ENCODE measurements around the gene CYTH2.

The CYTH2 gene

GRCh38 chr19:48481846-48482639, 12.9 kb downstream of the CYTH2 start (continued):
- TF ChIP-seq ZNF449 (tag by site-specific recombination; IDR thresholded peaks at IDR 0.05) (no peak), ZNF175 (tag by site-specific recombination; IDR thresholded peaks at IDR 0.05) (no peak), ZNF423 (tag by site-specific recombination; IDR thresholded peaks at IDR 0.05) (no peak), ZNF202 (tag by site-specific recombination; IDR thresholded peaks at IDR 0.05; ENCODE audit: borderline replicate concordance) (no peak), BCL6B (tag by site-specific recombination; IDR thresholded peaks at IDR 0.05) (no peak), ZNF639 (tag by site-specific recombination; IDR thresholded peaks at IDR 0.05) (no peak), ZNF18 (tag by site-specific recombination; IDR thresholded peaks at IDR 0.05) (no peak), CTCF (tag by site-specific recombination; IDR thresholded peaks at IDR 0.05) (no peak), ZSCAN4 (tag by site-specific recombination; IDR thresholded peaks at IDR 0.05) (no peak), ZNF121 (tag by site-specific recombination; IDR thresholded peaks at IDR 0.05) (no peak), ZNF664 (tag by site-specific recombination; IDR thresholded peaks at IDR 0.05) (no peak), ZNF777 (tag by site-specific recombination; IDR thresholded peaks at IDR 0.05; ENCODE audit: borderline replicate concordance) (no peak), ZNF530 (tag by site-specific recombination; IDR thresholded peaks at IDR 0.05; ENCODE audit: low read depth) (no peak), ZNF660 (tag by site-specific recombination; IDR thresholded peaks at IDR 0.05) (0 out of 2 replicates have a peak, but pooled peaks have one; percentile 21), ZNF426 (tag by site-specific recombination; IDR thresholded peaks at IDR 0.05) (no peak), ZNF292 (tag by site-specific recombination; IDR thresholded peaks at IDR 0.05; ENCODE audit: borderline replicate concordance, low read depth) (no peak), ZNF280C (tag by site-specific recombination; IDR thresholded peaks at IDR 0.05) (no peak), ZBTB6 (tag by site-specific recombination; IDR thresholded peaks at IDR 0.05) (no peak), GFI1B (tag by site-specific recombination; IDR thresholded peaks at IDR 0.05) (no peak), RBAK (tag by site-specific recombination; IDR thresholded peaks at IDR 0.05) (no peak), ZNF335 (tag by site-specific recombination; conservative IDR thresholded peaks at IDR 0.05) (no peak), ZNF366 (tag by site-specific recombination; conservative IDR thresholded peaks at IDR 0.05) (0 out of 2 replicates have a peak, but pooled peaks have one; percentile 44), KLF8 (tag by site-specific recombination; IDR thresholded peaks at IDR 0.05) (0 out of 2 replicates have a peak, but pooled peaks have one; percentile 40), ZNF513 (tag by site-specific recombination; IDR thresholded peaks at IDR 0.05) (no peak), ZFP69B (tag by site-specific recombination; IDR thresholded peaks at IDR 0.05) (peak; percentile 42; the same call in 1 of the 2 replicates)

All from HEK293 (cell line).